OCI-LY1 (cell line): ENCODE measurements around the gene CSNK1G2.

ENCODE experiments used
- H2AFZ ChIP-seq: fragments of 200-600 bp; sonication (generic), shearing (Covaris generic); 2 replicates; pipeline ENCODE4 v1.6.0; 2014; ENCODE audit warnings: antibody characterized with exemption, mild to moderate bottlenecking, low read length
- H3F3A ChIP-seq: fragments of 200-600 bp; sonication (generic), shearing (Covaris generic); 2 replicates; pipeline ENCODE4 v1.6.0; 2014; ENCODE audit warnings: mild to moderate bottlenecking, antibody characterized with exemption, low read length, moderate library complexity; ENCODE audit not compliant: insufficient read depth
- H3K27ac ChIP-seq: fragments of 200-600 bp; sonication (generic); 2 replicates; pipeline ENCODE4 v1.5.1; 2014; ENCODE audit warnings: low read length, mixed run types, mild to moderate bottlenecking, low read depth; ENCODE audit not compliant: poor library complexity, severe bottlenecking
- H3K27me3 ChIP-seq: fragments of 200-600 bp; sonication (generic); 2 replicates; pipeline ENCODE4 v1.6.0; 2014; ENCODE audit warnings: antibody characterized with exemption, mild to moderate bottlenecking, low read length, moderate library complexity; ENCODE audit not compliant: insufficient read depth
- H3K36me3 ChIP-seq: fragments of 200-600 bp; sonication (generic); 2 replicates; pipeline ENCODE4 v1.6.1; 2014; ENCODE audit warnings: mild to moderate bottlenecking, antibody characterized with exemption, low read length, moderate library complexity, mixed read lengths; ENCODE audit not compliant: insufficient read depth
- H3K4me1 ChIP-seq: fragments of 200-600 bp; sonication (generic); 2 replicates; pipeline ENCODE4 v1.5.1; 2014; ENCODE audit warnings: mild to moderate bottlenecking, low read length, moderate library complexity; ENCODE audit not compliant: insufficient read depth, severe bottlenecking
- H3K4me2 ChIP-seq: fragments of 200-600 bp; sonication (generic), shearing (Covaris generic); 2 replicates; pipeline ENCODE4 v1.6.1; 2014; ENCODE audit warnings: low read length
- H3K4me3 ChIP-seq: fragments of 200-600 bp; sonication (generic); 2 replicates; pipeline ENCODE4 v1.5.1; 2014; ENCODE audit warnings: low read length, low read depth, mild to moderate bottlenecking, mixed read lengths; ENCODE audit not compliant: poor library complexity, severe bottlenecking
- H3K79me2 ChIP-seq: fragments of 200-600 bp; shearing (Covaris generic); 2 replicates; pipeline ENCODE4 v1.6.1; 2016; ENCODE audit warnings: mixed run types, low read length, mixed read lengths; ENCODE audit not compliant: insufficient read depth
- H3K9ac ChIP-seq: fragments of 200-600 bp; sonication (generic), shearing (Covaris generic); 2 replicates; pipeline ENCODE4 v1.6.1; 2014; ENCODE audit warnings: mild to moderate bottlenecking, low read length, mixed read lengths
- H3K9me2 ChIP-seq: fragments of 200-600 bp; sonication (generic), shearing (Covaris generic); 2 replicates; pipeline ENCODE4 v1.6.1; 2014; ENCODE audit warnings: low read depth, mild to moderate bottlenecking, low read length, mixed read lengths
- H3K9me3 ChIP-seq: fragments of 200-600 bp; shearing (Covaris generic); 2 replicates; pipeline ENCODE4 v1.6.1; 2014; ENCODE audit warnings: low read length, mixed read lengths
- H4K20me1 ChIP-seq: fragments of 200-600 bp; sonication (generic), shearing (Covaris generic); 2 replicates; pipeline ENCODE4 v1.6.0; 2016; ENCODE audit warnings: mild to moderate bottlenecking, low read length; ENCODE audit not compliant: insufficient read depth
- EZH2 ChIP-seq: fragments of 200-600 bp; sonication (generic), shearing (Covaris generic); IDR thresholded peaks from 2 replicates; pipeline ENCODE4 v1.8.0; 2017; ENCODE audit warnings: borderline replicate concordance, mixed run types, mild to moderate bottlenecking, antibody characterized with exemption, low read length, moderate library complexity, mixed read lengths
- TF ChIP-seq, protein P1 (sequence below): fragments of 200-600 bp; sonication (generic), shearing (Covaris generic); IDR thresholded peaks from 2 replicates; pipeline ENCODE4 v1.5.1; 2017; ENCODE audit warnings: mild to moderate bottlenecking, antibody characterized with exemption, low read length, moderate library complexity, mixed read lengths

Gene CSNK1G2

DNA sequence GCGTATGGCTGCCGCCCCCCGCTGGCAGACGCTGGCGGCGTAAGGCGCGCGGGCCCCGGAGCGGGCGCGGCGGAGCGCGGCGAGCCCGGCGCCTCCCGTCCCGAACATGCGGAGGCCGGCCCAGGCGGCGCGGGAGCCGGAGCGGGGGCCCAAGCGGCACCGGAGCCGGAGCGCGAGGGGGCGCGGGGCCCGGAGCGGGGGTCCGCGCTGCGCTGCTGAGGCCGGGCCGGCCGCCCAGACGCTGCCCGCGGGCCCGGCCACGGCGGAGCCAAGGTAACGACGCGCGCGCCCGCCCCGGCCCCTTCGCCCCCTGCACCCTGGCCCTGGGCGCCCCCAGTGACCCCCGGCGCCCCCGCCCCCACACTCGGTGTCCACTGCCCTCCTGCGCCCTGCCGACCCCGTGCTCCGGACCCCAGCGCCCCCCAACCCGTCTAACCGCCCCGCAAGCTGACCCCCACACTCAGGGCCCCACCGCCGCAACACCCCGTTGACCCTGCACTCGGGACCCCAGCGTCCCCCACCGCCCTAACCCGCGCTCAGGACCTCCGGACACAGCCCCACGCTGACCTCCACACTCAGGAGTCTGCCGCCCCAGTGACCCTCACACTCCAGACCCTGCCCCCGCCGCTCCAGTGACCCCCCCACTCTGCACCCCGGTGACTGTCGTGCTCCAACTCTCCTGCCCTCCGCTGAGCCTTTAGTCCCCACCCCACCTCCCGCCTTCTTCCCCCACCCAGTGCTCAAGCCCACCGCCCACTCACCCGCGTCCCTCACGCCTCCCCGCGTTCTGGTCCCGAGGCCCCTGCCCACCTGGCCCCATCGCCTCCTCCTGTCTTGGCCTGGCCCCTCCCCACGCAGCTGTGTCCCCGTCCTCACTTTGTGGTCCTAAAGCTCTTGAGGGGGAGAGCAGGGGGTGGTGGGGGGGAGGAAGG, at the start of gene CSNK1G2:
CSNK1G2 (plus strand) TSS at position 27 of the 932 bp plus-strand sequence. CDS start 28,601 bp downstream, outside the sequence.
- H3K79me2 ChIP-seq = peaks cover 30% of the 10 kb centered on the region
- H3K27ac ChIP-seq = peak within 1 kb of the TSS; percentile 84
- H3K4me2 ChIP-seq = peak within 1 kb of the TSS; percentile 91
- no peak within 1 kb of the TSS for H2AFZ ChIP-seq
- no peaks in the 10 kb centered on the region for H3K9me3 ChIP-seq
- H3F3A ChIP-seq = peaks cover 4% of the 10 kb centered on the region; the same call in 1 of the 2 replicates
- peak within 1 kb of the TSS; percentile 83 for H3K4me3 ChIP-seq
- no peaks in the 10 kb centered on the region; the same call in 1 of the 2 replicates for H3K27me3 ChIP-seq
- H3K4me1 ChIP-seq = peaks cover 34% of the 10 kb centered on the region
- H3K36me3 ChIP-seq = no peaks in the 10 kb centered on the region
- no peaks in the 10 kb centered on the region for H4K20me1 ChIP-seq
- TF ChIP-seq EZH2 = no peak
- TF ChIP-seq, protein P1, sequence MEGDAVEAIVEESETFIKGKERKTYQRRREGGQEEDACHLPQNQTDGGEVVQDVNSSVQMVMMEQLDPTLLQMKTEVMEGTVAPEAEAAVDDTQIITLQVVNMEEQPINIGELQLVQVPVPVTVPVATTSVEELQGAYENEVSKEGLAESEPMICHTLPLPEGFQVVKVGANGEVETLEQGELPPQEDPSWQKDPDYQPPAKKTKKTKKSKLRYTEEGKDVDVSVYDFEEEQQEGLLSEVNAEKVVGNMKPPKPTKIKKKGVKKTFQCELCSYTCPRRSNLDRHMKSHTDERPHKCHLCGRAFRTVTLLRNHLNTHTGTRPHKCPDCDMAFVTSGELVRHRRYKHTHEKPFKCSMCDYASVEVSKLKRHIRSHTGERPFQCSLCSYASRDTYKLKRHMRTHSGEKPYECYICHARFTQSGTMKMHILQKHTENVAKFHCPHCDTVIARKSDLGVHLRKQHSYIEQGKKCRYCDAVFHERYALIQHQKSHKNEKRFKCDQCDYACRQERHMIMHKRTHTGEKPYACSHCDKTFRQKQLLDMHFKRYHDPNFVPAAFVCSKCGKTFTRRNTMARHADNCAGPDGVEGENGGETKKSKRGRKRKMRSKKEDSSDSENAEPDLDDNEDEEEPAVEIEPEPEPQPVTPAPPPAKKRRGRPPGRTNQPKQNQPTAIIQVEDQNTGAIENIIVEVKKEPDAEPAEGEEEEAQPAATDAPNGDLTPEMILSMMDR = no peak
- H3K9ac ChIP-seq = peak within 1 kb of the TSS; percentile 82
- H3K9me2 ChIP-seq = no peaks in the 10 kb centered on the region

DNA sequence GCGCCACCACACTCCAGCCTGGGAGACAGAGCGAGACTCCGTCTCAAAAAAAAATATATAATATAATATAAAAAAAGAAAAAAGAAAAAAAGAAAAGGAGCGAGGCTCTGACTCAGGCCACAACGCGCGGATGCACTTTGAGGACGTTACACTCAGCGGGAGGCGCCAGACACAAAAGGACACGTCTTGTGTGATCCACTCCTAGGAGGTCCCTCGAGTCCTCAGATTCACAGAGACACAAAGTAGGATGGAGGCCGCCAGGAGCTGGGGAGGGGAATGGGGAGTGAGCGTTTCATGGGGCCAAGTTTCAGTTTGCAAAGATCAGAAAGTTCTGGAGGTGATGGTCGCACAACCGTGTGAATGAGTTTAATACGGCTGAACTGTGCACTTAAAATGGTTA, 47.2 kb upstream of the CSNK1G2 start:
- Histone ChIP-seq H3K9me3 (no peaks in the 10 kb centered on the region), H3F3A (no peaks in the 10 kb centered on the region; the same call in 1 of the 2 replicates), H3K79me2 (no peaks in the 10 kb centered on the region), H3K4me3 (no peak overlapping the region), H3K4me2 (no peak overlapping the region), H3K9ac (no peak overlapping the region), H3K9me2 (no peaks in the 10 kb centered on the region), H3K27ac (no peak overlapping the region), H3K27me3 (no peaks in the 10 kb centered on the region), H2AFZ (no peak overlapping the region), H3K4me1 (peaks cover 25% of the 10 kb centered on the region), H4K20me1 (no peaks in the 10 kb centered on the region), H3K36me3 (no peaks in the 10 kb centered on the region)
- TF ChIP-seq, protein P1 = no peak
- no peak for TF ChIP-seq EZH2

DNA sequence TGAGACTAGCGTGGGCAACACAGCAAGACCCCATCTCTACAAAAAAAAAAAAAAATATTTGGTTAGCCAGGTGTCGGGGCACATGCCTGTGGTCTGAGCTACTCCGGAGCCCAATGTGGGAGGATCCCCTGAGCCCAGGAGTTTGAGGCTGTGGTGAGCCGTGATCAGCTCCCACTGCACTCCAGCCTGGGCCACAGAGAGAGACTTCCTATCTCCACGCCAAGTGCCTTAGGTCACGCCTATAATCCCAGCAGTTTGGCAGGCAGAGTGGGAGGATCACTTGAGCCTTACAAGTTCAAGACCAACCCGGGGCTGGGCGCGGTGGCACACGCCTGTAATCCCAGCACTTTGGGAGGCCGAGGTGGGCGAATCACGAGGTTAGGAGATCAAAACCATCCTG, 44.5 kb upstream of the CSNK1G2 start:
- H3F3A ChIP-seq = no peaks in the 10 kb centered on the region; the same call in 1 of the 2 replicates
- no peaks in the 10 kb centered on the region for H3K27me3 ChIP-seq
- no peak for TF ChIP-seq EZH2
- TF ChIP-seq, protein P1 = no peak
- no peaks in the 10 kb centered on the region for H3K36me3 ChIP-seq
- peaks cover 25% of the 10 kb centered on the region for H3K4me1 ChIP-seq
- no peaks in the 10 kb centered on the region for H3K79me2 ChIP-seq
- H3K9me2 ChIP-seq = no peaks in the 10 kb centered on the region
- no peak overlapping the region for H3K4me3 ChIP-seq
- no peak overlapping the region for H2AFZ ChIP-seq
- H4K20me1 ChIP-seq = no peaks in the 10 kb centered on the region
- no peaks in the 10 kb centered on the region for H3K9me3 ChIP-seq
- H3K27ac ChIP-seq = no peak overlapping the region
- H3K4me2 ChIP-seq = no peak overlapping the region
- no peak overlapping the region for H3K9ac ChIP-seq
